Esophagus squamous epithelium (tissue), 4 donors: ENCODE data around the gene PGS1.

Source experiments
- CTCF ChIP-seq, 6 experiments: fragments of 450-650 bp in 4 of 6; fragments of 200-600 bp in 2 of 6; sonication (generic) in 2 of 6; IDR thresholded peaks; one replicate each; pipeline ENCODE4 v1.5.1; 2016 to 2019; ENCODE audit warnings: antibody characterized with exemption in 6 of 6, mild to moderate bottlenecking in 4 of 6, moderate library complexity in 4 of 6
- POLR2A ChIP-seq, 4 donors: fragments of 450-650 bp; IDR thresholded peaks; one replicate each; pipeline ENCODE4 v1.6.1; 2017; ENCODE audit warnings: antibody characterized with exemption in 4 of 4, mild to moderate bottlenecking in 4 of 4, moderate library complexity in 3 of 4

DNA sequence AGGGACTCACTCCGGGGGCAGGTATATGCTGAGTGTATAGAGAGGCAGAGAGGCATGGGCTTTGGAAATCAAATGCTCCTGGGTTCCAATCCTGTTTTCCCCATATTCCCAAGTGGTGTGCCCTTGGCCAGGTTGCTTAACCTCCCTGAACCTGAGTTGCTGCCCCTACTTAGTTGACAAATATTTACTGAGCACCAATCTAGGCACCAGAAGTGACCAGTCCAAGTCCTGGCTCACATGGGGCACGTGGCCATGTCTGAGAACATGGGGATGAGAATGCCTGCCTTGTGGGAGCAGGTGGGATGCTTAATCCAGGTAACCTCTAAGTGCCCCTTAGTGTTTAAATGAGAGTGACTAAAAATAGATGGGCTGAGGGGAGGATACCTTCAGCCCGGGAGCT lies 22.7 kb upstream of the PGS1 start:
- TF ChIP-seq CTCF (IDR thresholded peaks at IDR 0.05) (no peak), POLR2A (IDR thresholded peaks at IDR 0.05) (no peak)
